ENCODE measurements around the gene PHTF1. TPM values are rescaled to one million over a fixed set of nuclear protein-coding genes. Genes with fewer than 3 reads are reported as not detected.

The PHTF1 gene
- total and polyA plus RNA-seq, 10 of the 15 experiments (the other 5 are each of a cell fraction or from before 2014, with no cell fraction given), result 7.8 to 37.6 (median 24.1) TPM

DNA sequence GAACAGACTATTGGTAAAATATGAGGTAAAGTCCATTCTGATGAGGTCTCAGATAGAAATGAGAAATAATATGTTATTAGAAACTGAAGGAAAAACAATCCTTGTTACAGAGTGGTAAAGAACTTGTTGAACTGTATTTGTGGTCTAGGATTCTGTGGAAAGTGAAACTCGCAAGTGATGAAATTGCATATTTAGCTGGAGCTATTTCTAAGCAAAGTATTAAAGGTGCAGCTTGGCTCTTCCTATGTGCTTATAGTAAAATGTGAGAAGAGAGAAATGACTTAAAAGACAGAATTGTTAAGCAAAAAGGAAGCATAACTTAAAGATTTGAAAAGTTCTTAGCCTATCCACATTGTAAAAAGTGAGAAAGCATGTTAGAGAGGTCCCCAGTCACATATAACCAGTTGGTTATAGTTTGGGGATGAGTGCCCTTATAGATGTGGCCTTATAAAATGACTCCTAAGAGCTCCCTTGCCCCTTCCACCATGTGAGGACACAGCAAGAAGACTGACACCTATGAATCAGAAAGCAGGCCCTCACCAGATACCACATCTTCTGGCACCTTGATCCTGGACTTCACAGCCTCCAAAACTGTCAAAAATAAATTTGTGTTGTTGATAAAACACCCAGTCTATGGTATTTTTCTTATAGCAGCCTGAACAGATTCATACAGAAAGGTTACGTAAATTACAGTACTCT lies 24.8 kb downstream of the PHTF1 start:
- Histone ChIP-seq H3K79me2 (ENCODE audit: control insufficient read depth, insufficient read depth, low read length) (no peaks in the 10 kb centered on the region), H3K36me3 (ENCODE audit: control insufficient read depth in 2 of 2, insufficient read depth in 2 of 2, low read length in 1 of 2) (peaks cover 0 to 8% of the 10 kb centered on the region in 2 experiments; a peak in 3 of 4 replicates), H3K4me2 (ENCODE audit: control insufficient read depth, insufficient read depth) (no peak overlapping the region), H3K9me3 (replicated peaks; ENCODE audit: control insufficient read depth, insufficient read depth, low read length) (no peaks in the 10 kb centered on the region), H3K27me3 (replicated peaks in 1 of 2; ENCODE audit: control insufficient read depth in 2 of 2, insufficient read depth in 2 of 2, low read length in 1 of 2) (no peaks in the 10 kb centered on the region), H3K9ac (ENCODE audit: control insufficient read depth, insufficient read depth, low read length) (no peak overlapping the region), H3K4me1 (ENCODE audit: control insufficient read depth, insufficient read depth, low read length) (no peaks in the 10 kb centered on the region), H2AFZ (ENCODE audit: control insufficient read depth, low read depth, low read length) (no peak overlapping the region), H3K4me3 (no peak overlapping the region), H3K27ac (ENCODE audit: control insufficient read depth, insufficient read depth) (no peak overlapping the region), H4K20me1 (ENCODE audit: control insufficient read depth, insufficient read depth) (no peaks in the 10 kb centered on the region)
- RAD21 ChIA-PET (ENCODE audit: unreplicated experiment), result no interaction called here
- no TSS peak for BruUV-seq (replicated peaks)
- SMC1A ChIA-PET (ENCODE audit: uncharacterized antibody, unreplicated experiment), result interaction anchor here (0.8 to 1.5 kb wide), 5 partner anchors 9 to 227 kb away, joined by 3 to 4 read pairs (median 3); no protein-coding TSS in a partner anchor
- FAIRE-seq, result no peak
- in situ Hi-C loops (cut with MboI) (no loop called here), intact Hi-C loops (cut with micrococcal nuclease; ENCODE audit: unreplicated experiment) (no loop called here)
- POLR2A ChIA-PET, result interaction anchor here (0.8 kb wide), 1 partner anchor 23 kb away, joined by 7 read pairs; no protein-coding TSS in a partner anchor
- CTCF ChIA-PET, result interaction anchor here (0.8 to 1.3 kb wide), 3 partner anchors 9 to 28 kb away, joined by 3 to 4 read pairs (median 4); no protein-coding TSS in a partner anchor
- no peak for ATAC-seq
- WGBS (ENCODE audit: insufficient coverage, insufficient replicate concordance, low lambda C conversion rate, missing lambda C conversion rate), result 98% methylated on average over 2 of the region's 2 CpGs
- DNase-seq (ENCODE audit: low read depth, low spot score), result no peak
- TF ChIP-seq, protein P1, sequence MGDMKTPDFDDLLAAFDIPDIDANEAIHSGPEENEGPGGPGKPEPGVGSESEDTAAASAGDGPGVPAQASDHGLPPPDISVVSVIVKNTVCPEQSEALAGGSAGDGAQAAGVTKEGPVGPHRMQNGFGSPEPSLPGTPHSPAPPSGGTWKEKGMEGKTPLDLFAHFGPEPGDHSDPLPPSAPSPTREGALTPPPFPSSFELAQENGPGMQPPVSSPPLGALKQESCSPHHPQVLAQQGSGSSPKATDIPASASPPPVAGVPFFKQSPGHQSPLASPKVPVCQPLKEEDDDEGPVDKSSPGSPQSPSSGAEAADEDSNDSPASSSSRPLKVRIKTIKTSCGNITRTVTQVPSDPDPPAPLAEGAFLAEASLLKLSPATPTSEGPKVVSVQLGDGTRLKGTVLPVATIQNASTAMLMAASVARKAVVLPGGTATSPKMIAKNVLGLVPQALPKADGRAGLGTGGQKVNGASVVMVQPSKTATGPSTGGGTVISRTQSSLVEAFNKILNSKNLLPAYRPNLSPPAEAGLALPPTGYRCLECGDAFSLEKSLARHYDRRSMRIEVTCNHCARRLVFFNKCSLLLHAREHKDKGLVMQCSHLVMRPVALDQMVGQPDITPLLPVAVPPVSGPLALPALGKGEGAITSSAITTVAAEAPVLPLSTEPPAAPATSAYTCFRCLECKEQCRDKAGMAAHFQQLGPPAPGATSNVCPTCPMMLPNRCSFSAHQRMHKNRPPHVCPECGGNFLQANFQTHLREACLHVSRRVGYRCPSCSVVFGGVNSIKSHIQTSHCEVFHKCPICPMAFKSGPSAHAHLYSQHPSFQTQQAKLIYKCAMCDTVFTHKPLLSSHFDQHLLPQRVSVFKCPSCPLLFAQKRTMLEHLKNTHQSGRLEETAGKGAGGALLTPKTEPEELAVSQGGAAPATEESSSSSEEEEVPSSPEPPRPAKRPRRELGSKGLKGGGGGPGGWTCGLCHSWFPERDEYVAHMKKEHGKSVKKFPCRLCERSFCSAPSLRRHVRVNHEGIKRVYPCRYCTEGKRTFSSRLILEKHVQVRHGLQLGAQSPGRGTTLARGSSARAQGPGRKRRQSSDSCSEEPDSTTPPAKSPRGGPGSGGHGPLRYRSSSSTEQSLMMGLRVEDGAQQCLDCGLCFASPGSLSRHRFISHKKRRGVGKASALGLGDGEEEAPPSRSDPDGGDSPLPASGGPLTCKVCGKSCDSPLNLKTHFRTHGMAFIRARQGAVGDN (IDR thresholded peaks at IDR 0.05), result no peak
- TF ChIP-seq MXI1 (IDR thresholded peaks at IDR 0.05; ENCODE audit: low read depth, low read length) (no peak), ETV6 (conservative IDR thresholded peaks at IDR 0.05 in 1 of 2, IDR thresholded peaks at IDR 0.05 in 1 of 2; ENCODE audit: borderline replicate concordance in 1 of 2, low read depth in 1 of 2) (no peak), SP1 (IDR thresholded peaks at IDR 0.05; ENCODE audit: low read depth, low read length) (no peak), JUNB (IDR thresholded peaks at IDR 0.05) (no peak), SRF (IDR thresholded peaks at IDR 0.05; ENCODE audit: low read depth in 2 of 2, low read length in 2 of 2) (no peak), SPI1 (IDR thresholded peaks at IDR 0.05; ENCODE audit: borderline replicate concordance, insufficient read depth, low read depth, low read length) (no peak), RCOR1 (conservative IDR thresholded peaks at IDR 0.05; ENCODE audit: low read depth, low read length) (no peak), YBX1 (IDR thresholded peaks at IDR 0.05) (no peak), SUPT20H (IDR thresholded peaks at IDR 0.05; ENCODE audit: borderline replicate concordance, control insufficient read depth, low read depth, low read length) (no peak), BCL3 (IDR thresholded peaks at IDR 0.05; ENCODE audit: borderline replicate concordance, insufficient read depth, low read depth, low read length, poor library complexity, severe bottlenecking) (no peak), MEF2B (IDR thresholded peaks at IDR 0.05; ENCODE audit: partially characterized antibody, poor library complexity, severe bottlenecking) (no peak)
- TF ChIP-seq, protein P2, sequence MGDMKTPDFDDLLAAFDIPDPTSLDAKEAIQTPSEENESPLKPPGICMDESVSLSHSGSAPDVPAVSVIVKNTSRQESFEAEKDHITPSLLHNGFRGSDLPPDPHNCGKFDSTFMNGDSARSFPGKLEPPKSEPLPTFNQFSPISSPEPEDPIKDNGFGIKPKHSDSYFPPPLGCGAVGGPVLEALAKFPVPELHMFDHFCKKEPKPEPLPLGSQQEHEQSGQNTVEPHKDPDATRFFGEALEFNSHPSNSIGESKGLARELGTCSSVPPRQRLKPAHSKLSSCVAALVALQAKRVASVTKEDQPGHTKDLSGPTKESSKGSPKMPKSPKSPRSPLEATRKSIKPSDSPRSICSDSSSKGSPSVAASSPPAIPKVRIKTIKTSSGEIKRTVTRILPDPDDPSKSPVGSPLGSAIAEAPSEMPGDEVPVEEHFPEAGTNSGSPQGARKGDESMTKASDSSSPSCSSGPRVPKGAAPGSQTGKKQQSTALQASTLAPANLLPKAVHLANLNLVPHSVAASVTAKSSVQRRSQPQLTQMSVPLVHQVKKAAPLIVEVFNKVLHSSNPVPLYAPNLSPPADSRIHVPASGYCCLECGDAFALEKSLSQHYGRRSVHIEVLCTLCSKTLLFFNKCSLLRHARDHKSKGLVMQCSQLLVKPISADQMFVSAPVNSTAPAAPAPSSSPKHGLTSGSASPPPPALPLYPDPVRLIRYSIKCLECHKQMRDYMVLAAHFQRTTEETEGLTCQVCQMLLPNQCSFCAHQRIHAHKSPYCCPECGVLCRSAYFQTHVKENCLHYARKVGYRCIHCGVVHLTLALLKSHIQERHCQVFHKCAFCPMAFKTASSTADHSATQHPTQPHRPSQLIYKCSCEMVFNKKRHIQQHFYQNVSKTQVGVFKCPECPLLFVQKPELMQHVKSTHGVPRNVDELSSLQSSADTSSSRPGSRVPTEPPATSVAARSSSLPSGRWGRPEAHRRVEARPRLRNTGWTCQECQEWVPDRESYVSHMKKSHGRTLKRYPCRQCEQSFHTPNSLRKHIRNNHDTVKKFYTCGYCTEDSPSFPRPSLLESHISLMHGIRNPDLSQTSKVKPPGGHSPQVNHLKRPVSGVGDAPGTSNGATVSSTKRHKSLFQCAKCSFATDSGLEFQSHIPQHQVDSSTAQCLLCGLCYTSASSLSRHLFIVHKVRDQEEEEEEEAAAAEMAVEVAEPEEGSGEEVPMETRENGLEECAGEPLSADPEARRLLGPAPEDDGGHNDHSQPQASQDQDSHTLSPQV (IDR thresholded peaks at IDR 0.05), result no peak
